ENCODE results near the gene GNAI2.

DNA sequence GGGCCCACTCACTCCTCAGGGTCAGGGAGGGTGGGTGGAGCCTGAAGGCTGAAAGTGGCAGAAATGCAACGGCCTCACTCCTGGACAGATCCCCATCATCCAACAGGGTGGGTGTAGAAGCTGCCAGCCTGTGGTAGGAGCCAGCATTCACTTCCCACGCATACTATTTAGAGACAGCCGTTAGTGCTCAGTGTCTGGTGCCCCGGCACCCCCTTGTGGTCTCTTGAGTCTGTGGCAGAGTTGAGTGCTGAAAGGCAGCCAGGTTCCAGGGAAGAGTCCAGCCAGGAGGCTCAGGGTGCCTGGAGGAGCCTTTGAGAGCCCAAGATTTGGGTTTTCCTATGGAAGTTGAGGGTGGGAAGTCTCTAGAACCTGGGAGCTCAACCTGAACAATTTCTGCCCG, 46.7 kb upstream of the GNAI2 start:
- TF ChIP-seq CTCF (optimal IDR thresholded peaks at IDR 0.05 in 1 of 3, IDR thresholded peaks at IDR 0.05 in 1 of 3, conservative IDR thresholded peaks at IDR 0.05 in 1 of 3; ENCODE audit: extremely low read depth in 1 of 3, insufficient read depth in 2 of 3, low read length in 3 of 3) (peak in 2 of 3 experiments; percentile 70 to 88), EZH2 (IDR thresholded peaks at IDR 0.05; ENCODE audit: low read length) (no peak)
